ENCODE data around the gene MET. TPM values are rescaled to one million over a fixed set of nuclear protein-coding genes. Genes with fewer than 3 reads are reported as not detected.

Gene MET
- total RNA-seq, 1 donor from 2014 or later, result 161 TPM

- peaks cover 5% of the 10 kb centered on the region for H3K36me3 ChIP-seq (ENCODE audit: control insufficient read depth, insufficient read depth, low read length)
- DNase-seq (ENCODE audit: low read depth), result no peak
- TF ChIP-seq CTCF (IDR thresholded peaks at IDR 0.05; ENCODE audit: insufficient read depth, low read length, poor library complexity, severe bottlenecking), result no peak
These were observed 25.2 kb downstream of the MET start for GRCh38 chr7:116697152-116697551.

GRCh38 chr7:116697761-116698160 is 25.8 kb downstream of the MET start:
- Histone ChIP-seq H3K36me3 (ENCODE audit: control insufficient read depth, insufficient read depth, low read length) (peaks cover 6% of the 10 kb centered on the region), H3K4me3 (ENCODE audit: low read depth, low read length) (no peak overlapping the region), H3K27me3 (ENCODE audit: control insufficient read depth, insufficient read depth, low read length) (no peaks in the 10 kb centered on the region)
- TF ChIP-seq CTCF (IDR thresholded peaks at IDR 0.05; ENCODE audit: insufficient read depth, low read length, poor library complexity, severe bottlenecking), result no peak
- no peak for DNase-seq (ENCODE audit: low read depth)

More at GRCh38 chr7:116697152-116697551, 25.2 kb downstream of the MET start:
- Histone ChIP-seq H3K4me3 (ENCODE audit: low read depth, low read length) (no peak overlapping the region), H3K27me3 (ENCODE audit: control insufficient read depth, insufficient read depth, low read length) (no peaks in the 10 kb centered on the region)

GRCh38 chr7:116698396-116698795 is 26.4 kb downstream of the MET start:
- H3K36me3 ChIP-seq (ENCODE audit: control insufficient read depth, insufficient read depth, low read length), result peaks cover 6% of the 10 kb centered on the region
- TF ChIP-seq CTCF (IDR thresholded peaks at IDR 0.05; ENCODE audit: insufficient read depth, low read length, poor library complexity, severe bottlenecking), result no peak
- H3K27me3 ChIP-seq (ENCODE audit: control insufficient read depth, insufficient read depth, low read length), result no peaks in the 10 kb centered on the region
- H3K4me3 ChIP-seq (ENCODE audit: low read depth, low read length), result no peak overlapping the region
- DNase-seq (ENCODE audit: low read depth), result no peak

GRCh38 chr7:116698930-116699721 is 27.1 kb downstream of the MET start:
- H3K27me3 ChIP-seq (ENCODE audit: control insufficient read depth, insufficient read depth, low read length), result no peaks in the 10 kb centered on the region
- peaks cover 6% of the 10 kb centered on the region for H3K36me3 ChIP-seq (ENCODE audit: control insufficient read depth, insufficient read depth, low read length)

GRCh38 chr7:116699722-116700120 is 27.7 kb downstream of the MET start:
- Histone ChIP-seq H3K27me3 (ENCODE audit: control insufficient read depth, insufficient read depth, low read length) (no peaks in the 10 kb centered on the region), H3K36me3 (ENCODE audit: control insufficient read depth, insufficient read depth, low read length) (peaks cover 6% of the 10 kb centered on the region), H3K4me3 (ENCODE audit: low read depth, low read length) (no peak overlapping the region)
- no peak for TF ChIP-seq CTCF (IDR thresholded peaks at IDR 0.05; ENCODE audit: insufficient read depth, low read length, poor library complexity, severe bottlenecking)
- DNase-seq (ENCODE audit: low read depth), result no peak

More at GRCh38 chr7:116698930-116699721, 27.1 kb downstream of the MET start:
- DNase-seq (ENCODE audit: low read depth), result no peak
- no peak for TF ChIP-seq CTCF (IDR thresholded peaks at IDR 0.05; ENCODE audit: insufficient read depth, low read length, poor library complexity, severe bottlenecking)
- H3K4me3 ChIP-seq (ENCODE audit: low read depth, low read length), result no peak overlapping the region
